Embryonic facial prominence (tissue), 1 donor: Measurements from ENCODE around the gene CARD11.

Experiments used
- DNase-seq: peaks from one replicate; pipeline ENCODE4 v3.0.0-alpha.2; 2016; ENCODE audit errors: extremely low spot score

The CARD11 gene

GRCh38 chr7:3020416-3020815, 23.3 kb downstream of the CARD11 start:
- no peak for DNase-seq

- no peak for DNase-seq
These were observed 23.9 kb downstream of the CARD11 start for GRCh38 chr7:3019801-3020200.

- DNase-seq: no peak
These were observed 29.5 kb downstream of the CARD11 start for GRCh38 chr7:3013975-3014792.

GRCh38 chr7:3011211-3011852, 32.3 kb downstream of the CARD11 start:
- no peak for DNase-seq

- DNase-seq: no peak
These were observed 33.5 kb downstream of the CARD11 start for GRCh38 chr7:3010161-3010560.

- DNase-seq: no peak
These were observed 34.6 kb downstream of the CARD11 start for GRCh38 chr7:3009086-3009485.

- DNase-seq: no peak
These were observed 35.3 kb downstream of the CARD11 start for GRCh38 chr7:3008386-3008785.

- DNase-seq: no peak
These were observed 36.0 kb downstream of the CARD11 start for GRCh38 chr7:3007696-3008095.

- DNase-seq: no peak
These were observed 38.4 kb downstream of the CARD11 start for GRCh38 chr7:3005257-3005656.

GRCh38 chr7:3003936-3004335, 39.7 kb downstream of the CARD11 start:
- no peak for DNase-seq

GRCh38 chr7:3002631-3003030, 41.0 kb downstream of the CARD11 start:
- no peak for DNase-seq

GRCh38 chr7:3000566-3000965, 43.1 kb downstream of the CARD11 start:
- DNase-seq: no peak

GRCh38 chr7:2999078-2999500, 44.6 kb downstream of the CARD11 start:
- DNase-seq: no peak

GRCh38 chr7:2997014-2997413, 46.7 kb downstream of the CARD11 start:
- no peak for DNase-seq

- no peak for DNase-seq
These were observed 47.5 kb downstream of the CARD11 start for GRCh38 chr7:2996141-2996540.

- DNase-seq: no peak
These were observed 49.8 kb downstream of the CARD11 start for GRCh38 chr7:2993868-2994267.

GRCh38 chr7:2993396-2993795, 50.3 kb downstream of the CARD11 start:
- DNase-seq: no peak

- DNase-seq: no peak
These were observed 52.7 kb downstream of the CARD11 start for GRCh38 chr7:2990949-2991470.

- no peak for DNase-seq
These were observed 57.1 kb downstream of the CARD11 start for GRCh38 chr7:2986561-2986960.

GRCh38 chr7:2985866-2986265, 57.8 kb downstream of the CARD11 start:
- no peak for DNase-seq

GRCh38 chr7:2984091-2984490, 59.6 kb downstream of the CARD11 start:
- DNase-seq: no peak

- DNase-seq: no peak
These were observed 60.1 kb downstream of the CARD11 start for GRCh38 chr7:2983586-2983985.

GRCh38 chr7:2982831-2983230, 60.8 kb downstream of the CARD11 start:
- no peak for DNase-seq
